HepG2 (cell line): ENCODE data around the gene SYDE1. TPM values are rescaled to one million over a fixed set of nuclear protein-coding genes. Genes with fewer than 3 reads are reported as not detected.

ENCODE experiments used
- ATAC-seq: fragments of 200-7000 bp; cut with Tn5 transposase; 3 replicates; pipeline ENCODE4 v1.9.1; 2020; ENCODE audit warnings: mild to moderate bottlenecking, moderate library complexity
- BruUV-seq: library from RNA; stranded (reverse); fragments of 400-500 nt; replicated peaks from 2 replicates; lab custom pipeline; 2021; lab: Mats Ljungman, UMichigan
- CTCF ChIA-PET: fragments of 300-600 bp; formaldehyde crosslinking; extraction: SDS; loops from one replicate; lab custom pipeline; 2021; ENCODE audit warnings: low total read pairs, inconsistent platforms, low intra/inter-chr PET ratio; lab: Yijun Ruan, JAX
- POLR2A ChIA-PET: fragments of 350-600 bp; sonication (Branson Sonifier 250); formaldehyde crosslinking; loops from one replicate; lab custom pipeline; 2020; ENCODE audit warnings: antibody characterized with exemption, inconsistent platforms; lab: Yijun Ruan, JAX
- DNase-seq: peaks from one replicate; pipeline ENCODE4 v3.0.0-alpha.2; 2015; ENCODE audit warnings: low spot score
- FAIRE-seq: peaks from 3 replicates; lab custom pipeline; 2011; peaks lifted over from hg19 to GRCh38; lab: Jason Lieb, UNC
- H2AFZ ChIP-seq: one replicate; pipeline ENCODE4 v1.6.1; 2011; ENCODE audit warnings: low read length, inconsistent platforms
- H3K27ac ChIP-seq: fragments of 300-600 bp; 3 replicates; pipeline ENCODE4 v1.8.0; 2011; ENCODE audit warnings: mixed run types, mild to moderate bottlenecking, mixed read lengths, low read length, inconsistent platforms; ENCODE audit not compliant: insufficient read depth; ENCODE audit errors: extremely low read length
- H3K27me3 ChIP-seq, 2 experiments: fragments of 200-600 bp in 1 of 2; 2 replicates in 1 of 2; 3 replicates in 1 of 2; pipeline versions ENCODE4 v1.6.0 to v1.8.0; 2011; ENCODE audit warnings: low read length in 2 of 2, mild to moderate bottlenecking in 2 of 2, moderate library complexity in 2 of 2, inconsistent platforms in 1 of 2; ENCODE audit not compliant: insufficient read depth in 2 of 2, control insufficient read depth in 1 of 2
- H3K36me3 ChIP-seq, 2 experiments: fragments of 200-600 bp in 1 of 2; replicated peaks in 1 of 2; 2 replicates in 1 of 2; 3 replicates in 1 of 2; pipeline versions ENCODE4 v1.5.1 to v1.8.0; 2011; ENCODE audit warnings: low read length in 2 of 2, inconsistent platforms in 1 of 2; ENCODE audit not compliant: insufficient read depth in 2 of 2, control insufficient read depth in 1 of 2
- H3K4me1 ChIP-seq: 2 replicates; pipeline ENCODE4 v1.5.1; 2012; ENCODE audit warnings: low read length, inconsistent platforms; ENCODE audit not compliant: insufficient read depth
- H3K4me2 ChIP-seq: 2 replicates; pipeline ENCODE4 v1.6.0; 2011; ENCODE audit warnings: low read depth, low read length, inconsistent platforms
- H3K4me3 ChIP-seq, 3 experiments: fragments of 200-600 bp in 1 of 3; sonication (generic), shearing (Covaris generic) in 1 of 3; replicated peaks in 1 of 3; 2 replicates each; pipeline ENCODE4 v1.5.1; 2011 to 2016; ENCODE audit warnings: low read length in 3 of 3, inconsistent platforms in 2 of 3, low read depth in 2 of 3, mild to moderate bottlenecking in 2 of 3, control low read depth in 1 of 3, mixed read lengths in 1 of 3; ENCODE audit not compliant: insufficient read depth in 1 of 3
- H3K79me2 ChIP-seq: one replicate; pipeline ENCODE4 v1.6.1; 2011; ENCODE audit warnings: low read length, inconsistent platforms; ENCODE audit not compliant: insufficient read depth
- H3K9ac ChIP-seq: 2 replicates; pipeline ENCODE4 v1.6.0; 2011; ENCODE audit warnings: mild to moderate bottlenecking, low read depth, low read length, inconsistent platforms; ENCODE audit not compliant: insufficient read depth
- H3K9me3 ChIP-seq: 2 replicates; pipeline ENCODE4 v1.5.1; 2012; ENCODE audit warnings: mild to moderate bottlenecking, low read length
- H4K20me1 ChIP-seq: 2 replicates; pipeline ENCODE4 v1.6.0; 2011; ENCODE audit warnings: inconsistent platforms, mild to moderate bottlenecking, low read length, moderate library complexity; ENCODE audit not compliant: insufficient read depth
- CREBL2 ChIP-seq: sonication (generic); formaldehyde crosslinking; IDR thresholded peaks from 2 replicates; pipeline ENCODE4 v1.8.1; 2023; ENCODE audit warnings: missing genetic modification reagents, mild to moderate bottlenecking, borderline replicate concordance
- ELF1 ChIP-seq: sonication (generic); formaldehyde crosslinking; IDR thresholded peaks from 2 replicates; pipeline ENCODE4 v1.4.0; 2020; ENCODE audit warnings: missing genetic modification reagents
- POLR2A ChIP-seq, 2 experiments: IDR thresholded peaks; 2 replicates each; pipeline ENCODE4 v1.6.1; 2011; ENCODE audit warnings: low read depth in 2 of 2, low read length in 2 of 2, mild to moderate bottlenecking in 1 of 2, moderate library complexity in 1 of 2; ENCODE audit not compliant: insufficient read depth in 1 of 2
- RBFOX2 ChIP-seq: fragments of 200-400 bp; formaldehyde crosslinking; IDR thresholded peaks from 2 replicates; pipeline ENCODE4 v1.6.1; 2017; ENCODE audit warnings: low read depth, mild to moderate bottlenecking, low read length
- RBM22 ChIP-seq: fragments of 200-400 bp; formaldehyde crosslinking; optimal IDR thresholded peaks from 2 replicates; pipeline ENCODE3; 2017; ENCODE audit warnings: mild to moderate bottlenecking, low read length, moderate library complexity
- SNAI1 ChIP-seq: sonication (generic); formaldehyde crosslinking; IDR thresholded peaks from 2 replicates; pipeline ENCODE4 v1.5.0; 2020; ENCODE audit warnings: mild to moderate bottlenecking, missing genetic modification reagents, borderline replicate concordance
- SUZ12 ChIP-seq: fragments of 150-350 bp; IDR thresholded peaks from 2 replicates; pipeline ENCODE4 v1.6.1; 2014; ENCODE audit warnings: low read depth, low read length
- WGBS: methylation state at CpG from one replicate; pipeline ENCODE4 v1.1.6; 2017; ENCODE audit warnings: low lambda C conversion rate; 5-methylcytosine and 5-hydroxymethylcytosine counted together
- in situ Hi-C: cut with HindIII; loops from 2 replicates; pipeline ENCODE4 v1.10.0; 2017; ENCODE audit warnings: low pct_unique_long_range_greater_than_20kb; ENCODE audit not compliant: extremely low pct_ligation_motif_present
- intact Hi-C: fragments of 100-400 bp; cut with micrococcal nuclease; formaldehyde crosslinking; loops from one replicate; pipeline ENCODE4 v1.10.0; 2022; ENCODE audit not compliant: unreplicated experiment
- polyA plus RNA-seq, 8 experiments: library from polyadenylated mRNA; depleted of rRNA in 3 of 8; stranded (reverse) in 7 of 8; unstranded in 1 of 8; fragments of >200 nt; fragmentation: Illumina TruSeq in 4 of 8; extraction: Trizol in 4 of 8; gene quantifications; 2 replicates each; pipeline versions ENCODE4 v1.2.1 to v1.2.3, GENCODE V29; 2011 to 2016; ENCODE audit warnings: low read depth in 4 of 8, missing spikeins in 1 of 8, mixed read lengths in 1 of 8; ENCODE audit not compliant: insufficient read depth in 1 of 8
- total RNA-seq, 5 experiments: library from RNA; depleted of rRNA; stranded (reverse); fragments of >200 nt; fragmentation: Illumina TruSeq; extraction: Trizol; gene quantifications; 2 replicates each; pipeline ENCODE4 v1.2.3, GENCODE V29; 2016; ENCODE audit warnings: low read depth in 1 of 5
- TF ChIP-seq, protein P1 (sequence below): sonication (generic); formaldehyde crosslinking; IDR thresholded peaks from 2 replicates; pipeline ENCODE4 v1.4.0; 2020; ENCODE audit warnings: mild to moderate bottlenecking, missing genetic modification reagents
- TF ChIP-seq, protein P2 (sequence below): sonication (generic); formaldehyde crosslinking; IDR thresholded peaks from 2 replicates; pipeline ENCODE4 v1.5.1; 2020; ENCODE audit warnings: mild to moderate bottlenecking, missing genetic modification reagents, moderate library complexity
- TF ChIP-seq, protein P3 (sequence below): sonication (generic); formaldehyde crosslinking; IDR thresholded peaks from 2 replicates; pipeline ENCODE4; 2020; ENCODE audit warnings: missing genetic modification reagents, mild to moderate bottlenecking, borderline replicate concordance

The SYDE1 gene
- total and polyA plus RNA-seq, 2 of the 13 experiments (the other 11 are each of a cell fraction or from before 2014, with no cell fraction given) = 4.3 to 13.6 TPM

GRCh38 chr19:15114153-15114540, 6.9 kb downstream of the SYDE1 start (continued):
- TF ChIP-seq SNAI1 (no peak), POLR2A (IDR thresholded peaks at IDR 0.05; ENCODE audit: insufficient read depth in 1 of 2, low read depth in 2 of 2, low read length in 2 of 2) (0 out of 4 replicates have a peak, but pooled peaks of 1 of the 2 experiments have one; percentile 11), SUZ12 (no peak), ELF1 (CRISPR knock-in tag) (no peak), CREBL2 (no peak), RBM22 (peak; percentile 72)
- TF ChIP-seq, protein P1, sequence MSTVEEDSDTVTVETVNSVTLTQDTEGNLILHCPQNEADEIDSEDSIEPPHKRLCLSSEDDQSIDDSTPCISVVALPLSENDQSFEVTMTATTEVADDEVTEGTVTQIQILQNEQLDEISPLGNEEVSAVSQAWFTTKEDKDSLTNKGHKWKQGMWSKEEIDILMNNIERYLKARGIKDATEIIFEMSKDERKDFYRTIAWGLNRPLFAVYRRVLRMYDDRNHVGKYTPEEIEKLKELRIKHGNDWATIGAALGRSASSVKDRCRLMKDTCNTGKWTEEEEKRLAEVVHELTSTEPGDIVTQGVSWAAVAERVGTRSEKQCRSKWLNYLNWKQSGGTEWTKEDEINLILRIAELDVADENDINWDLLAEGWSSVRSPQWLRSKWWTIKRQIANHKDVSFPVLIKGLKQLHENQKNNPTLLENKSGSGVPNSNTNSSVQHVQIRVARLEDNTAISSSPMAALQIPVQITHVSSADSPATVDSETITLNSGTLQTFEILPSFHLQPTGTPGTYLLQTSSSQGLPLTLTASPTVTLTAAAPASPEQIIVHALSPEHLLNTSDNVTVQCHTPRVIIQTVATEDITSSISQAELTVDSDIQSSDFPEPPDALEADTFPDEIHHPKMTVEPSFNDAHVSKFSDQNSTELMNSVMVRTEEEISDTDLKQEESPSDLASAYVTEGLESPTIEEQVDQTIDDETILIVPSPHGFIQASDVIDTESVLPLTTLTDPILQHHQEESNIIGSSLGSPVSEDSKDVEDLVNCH (CRISPR knock-in tag) = no peak
- TF ChIP-seq, all 625 proteins: peak for 3

DNA sequence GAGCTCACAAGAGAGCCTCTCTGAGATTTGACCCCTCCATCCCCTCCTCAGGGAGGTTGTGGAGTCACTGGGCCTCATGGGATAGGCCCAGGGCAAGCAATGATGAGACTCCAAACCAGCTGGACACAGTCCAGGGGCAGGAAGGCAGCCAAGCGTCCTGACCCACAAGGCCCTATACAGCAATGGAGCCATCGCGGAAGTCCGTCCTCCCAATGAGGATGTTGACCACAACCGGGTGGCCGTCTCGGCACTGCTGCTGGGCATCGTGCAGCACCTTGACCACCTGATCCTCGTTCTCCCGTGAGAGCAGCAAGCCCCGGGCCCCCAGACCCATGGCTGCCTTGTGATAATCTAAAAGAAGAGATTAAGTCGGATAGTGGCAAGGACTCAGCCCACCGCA, 7.9 kb downstream of the SYDE1 start:
- no peak for FAIRE-seq
- CTCF ChIA-PET = no interaction called here
- in situ Hi-C loops (no loop called here), intact Hi-C loops (no loop called here)
- WGBS = 100% methylated on average over 2 of the region's 13 CpGs
- no peak overlapping the region for H3K9ac ChIP-seq
- no TSS peak for BruUV-seq
- POLR2A ChIA-PET = interaction anchor here (1.9 kb wide), 1 partner anchor 10 kb away, joined by 9 read pairs; a partner anchor contains a TSS
- H3K27me3 ChIP-seq = no peaks in the 10 kb centered on the region
- no peak overlapping the region for H3K27ac ChIP-seq
- ATAC-seq = peak; percentile 5; the same call in 1 of the 3 replicates
- H3K4me1 ChIP-seq = no peaks in the 10 kb centered on the region
- H2AFZ ChIP-seq = no peak overlapping the region
- TF ChIP-seq, protein P2, sequence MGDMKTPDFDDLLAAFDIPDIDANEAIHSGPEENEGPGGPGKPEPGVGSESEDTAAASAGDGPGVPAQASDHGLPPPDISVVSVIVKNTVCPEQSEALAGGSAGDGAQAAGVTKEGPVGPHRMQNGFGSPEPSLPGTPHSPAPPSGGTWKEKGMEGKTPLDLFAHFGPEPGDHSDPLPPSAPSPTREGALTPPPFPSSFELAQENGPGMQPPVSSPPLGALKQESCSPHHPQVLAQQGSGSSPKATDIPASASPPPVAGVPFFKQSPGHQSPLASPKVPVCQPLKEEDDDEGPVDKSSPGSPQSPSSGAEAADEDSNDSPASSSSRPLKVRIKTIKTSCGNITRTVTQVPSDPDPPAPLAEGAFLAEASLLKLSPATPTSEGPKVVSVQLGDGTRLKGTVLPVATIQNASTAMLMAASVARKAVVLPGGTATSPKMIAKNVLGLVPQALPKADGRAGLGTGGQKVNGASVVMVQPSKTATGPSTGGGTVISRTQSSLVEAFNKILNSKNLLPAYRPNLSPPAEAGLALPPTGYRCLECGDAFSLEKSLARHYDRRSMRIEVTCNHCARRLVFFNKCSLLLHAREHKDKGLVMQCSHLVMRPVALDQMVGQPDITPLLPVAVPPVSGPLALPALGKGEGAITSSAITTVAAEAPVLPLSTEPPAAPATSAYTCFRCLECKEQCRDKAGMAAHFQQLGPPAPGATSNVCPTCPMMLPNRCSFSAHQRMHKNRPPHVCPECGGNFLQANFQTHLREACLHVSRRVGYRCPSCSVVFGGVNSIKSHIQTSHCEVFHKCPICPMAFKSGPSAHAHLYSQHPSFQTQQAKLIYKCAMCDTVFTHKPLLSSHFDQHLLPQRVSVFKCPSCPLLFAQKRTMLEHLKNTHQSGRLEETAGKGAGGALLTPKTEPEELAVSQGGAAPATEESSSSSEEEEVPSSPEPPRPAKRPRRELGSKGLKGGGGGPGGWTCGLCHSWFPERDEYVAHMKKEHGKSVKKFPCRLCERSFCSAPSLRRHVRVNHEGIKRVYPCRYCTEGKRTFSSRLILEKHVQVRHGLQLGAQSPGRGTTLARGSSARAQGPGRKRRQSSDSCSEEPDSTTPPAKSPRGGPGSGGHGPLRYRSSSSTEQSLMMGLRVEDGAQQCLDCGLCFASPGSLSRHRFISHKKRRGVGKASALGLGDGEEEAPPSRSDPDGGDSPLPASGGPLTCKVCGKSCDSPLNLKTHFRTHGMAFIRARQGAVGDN (CRISPR knock-in tag) = peak; percentile 18; the same call in 1 of the 2 replicates
- TF ChIP-seq, protein P3, sequence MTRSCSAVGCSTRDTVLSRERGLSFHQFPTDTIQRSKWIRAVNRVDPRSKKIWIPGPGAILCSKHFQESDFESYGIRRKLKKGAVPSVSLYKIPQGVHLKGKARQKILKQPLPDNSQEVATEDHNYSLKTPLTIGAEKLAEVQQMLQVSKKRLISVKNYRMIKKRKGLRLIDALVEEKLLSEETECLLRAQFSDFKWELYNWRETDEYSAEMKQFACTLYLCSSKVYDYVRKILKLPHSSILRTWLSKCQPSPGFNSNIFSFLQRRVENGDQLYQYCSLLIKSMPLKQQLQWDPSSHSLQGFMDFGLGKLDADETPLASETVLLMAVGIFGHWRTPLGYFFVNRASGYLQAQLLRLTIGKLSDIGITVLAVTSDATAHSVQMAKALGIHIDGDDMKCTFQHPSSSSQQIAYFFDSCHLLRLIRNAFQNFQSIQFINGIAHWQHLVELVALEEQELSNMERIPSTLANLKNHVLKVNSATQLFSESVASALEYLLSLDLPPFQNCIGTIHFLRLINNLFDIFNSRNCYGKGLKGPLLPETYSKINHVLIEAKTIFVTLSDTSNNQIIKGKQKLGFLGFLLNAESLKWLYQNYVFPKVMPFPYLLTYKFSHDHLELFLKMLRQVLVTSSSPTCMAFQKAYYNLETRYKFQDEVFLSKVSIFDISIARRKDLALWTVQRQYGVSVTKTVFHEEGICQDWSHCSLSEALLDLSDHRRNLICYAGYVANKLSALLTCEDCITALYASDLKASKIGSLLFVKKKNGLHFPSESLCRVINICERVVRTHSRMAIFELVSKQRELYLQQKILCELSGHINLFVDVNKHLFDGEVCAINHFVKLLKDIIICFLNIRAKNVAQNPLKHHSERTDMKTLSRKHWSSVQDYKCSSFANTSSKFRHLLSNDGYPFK (CRISPR knock-in tag) = no peak
- 0 out of 2 replicates have a peak, but pooled peaks have one; percentile 60 for TF ChIP-seq RBFOX2
- TF ChIP-seq, all 625 proteins: peak for 2
- Histone ChIP-seq H3K79me2 (no peaks in the 10 kb centered on the region), H3K36me3 (peaks cover 45 to 75% of the 10 kb centered on the region in 2 experiments), H3K4me2 (no peak overlapping the region), H4K20me1 (no peaks in the 10 kb centered on the region), H3K4me3 (no peak overlapping the region), H3K9me3 (no peaks in the 10 kb centered on the region)
- no peak for DNase-seq
